ENCODE results near the gene SLC44A1.

The SLC44A1 gene

DNA sequence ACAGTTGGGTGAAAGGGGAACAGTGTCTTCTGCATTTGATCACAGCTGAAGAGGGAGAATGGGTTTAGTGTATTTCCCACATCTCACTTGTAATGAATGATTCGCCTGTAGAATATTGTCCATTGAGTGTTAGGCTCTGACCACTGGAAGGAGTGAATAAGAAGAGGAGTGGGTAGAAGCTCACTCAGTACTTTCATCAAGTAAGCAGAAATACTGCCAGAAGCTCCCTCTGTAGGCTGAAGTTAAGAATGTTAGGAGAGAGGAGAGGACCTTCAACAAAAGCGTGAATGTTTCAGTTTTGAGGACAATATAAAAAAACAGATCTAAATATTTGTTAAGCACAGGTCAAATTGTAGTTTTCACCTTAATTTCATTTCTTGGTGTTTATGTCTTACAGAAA lies 230.9 kb downstream of the SLC44A1 start:
- no peak for DNase-seq (ENCODE audit: low spot score)
- TF ChIP-seq, protein P1, sequence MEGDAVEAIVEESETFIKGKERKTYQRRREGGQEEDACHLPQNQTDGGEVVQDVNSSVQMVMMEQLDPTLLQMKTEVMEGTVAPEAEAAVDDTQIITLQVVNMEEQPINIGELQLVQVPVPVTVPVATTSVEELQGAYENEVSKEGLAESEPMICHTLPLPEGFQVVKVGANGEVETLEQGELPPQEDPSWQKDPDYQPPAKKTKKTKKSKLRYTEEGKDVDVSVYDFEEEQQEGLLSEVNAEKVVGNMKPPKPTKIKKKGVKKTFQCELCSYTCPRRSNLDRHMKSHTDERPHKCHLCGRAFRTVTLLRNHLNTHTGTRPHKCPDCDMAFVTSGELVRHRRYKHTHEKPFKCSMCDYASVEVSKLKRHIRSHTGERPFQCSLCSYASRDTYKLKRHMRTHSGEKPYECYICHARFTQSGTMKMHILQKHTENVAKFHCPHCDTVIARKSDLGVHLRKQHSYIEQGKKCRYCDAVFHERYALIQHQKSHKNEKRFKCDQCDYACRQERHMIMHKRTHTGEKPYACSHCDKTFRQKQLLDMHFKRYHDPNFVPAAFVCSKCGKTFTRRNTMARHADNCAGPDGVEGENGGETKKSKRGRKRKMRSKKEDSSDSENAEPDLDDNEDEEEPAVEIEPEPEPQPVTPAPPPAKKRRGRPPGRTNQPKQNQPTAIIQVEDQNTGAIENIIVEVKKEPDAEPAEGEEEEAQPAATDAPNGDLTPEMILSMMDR (IDR thresholded peaks at IDR 0.05; ENCODE audit: extremely low read depth, missing control alignments), result no peak

DNA sequence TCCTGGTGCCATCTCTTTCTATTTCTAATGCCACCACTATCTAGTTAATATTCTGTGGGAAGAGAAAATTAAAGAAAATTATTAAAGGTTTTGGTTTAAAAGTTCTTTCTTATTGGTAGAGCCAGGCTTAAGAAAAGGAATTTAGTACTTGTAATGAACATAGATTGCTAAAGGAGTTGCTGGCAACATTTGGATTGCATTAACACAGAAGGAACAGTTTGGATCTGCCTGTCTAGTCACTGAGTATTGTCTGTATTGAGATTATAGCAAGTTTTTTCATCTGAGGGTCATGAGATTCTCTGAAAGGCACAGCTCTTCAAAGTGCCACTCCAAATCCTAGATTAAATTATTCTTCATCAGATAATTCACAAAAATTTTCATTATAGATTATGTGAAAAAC lies 235.4 kb downstream of the SLC44A1 start:
- TF ChIP-seq, protein P1 (IDR thresholded peaks at IDR 0.05; ENCODE audit: extremely low read depth, missing control alignments), result no peak
- no peak for DNase-seq (ENCODE audit: low spot score)

GRCh38 chr9:105483618-105484017 lies 239.2 kb downstream of the SLC44A1 start:
- TF ChIP-seq, protein P1 (IDR thresholded peaks at IDR 0.05; ENCODE audit: extremely low read depth, missing control alignments), result no peak
- DNase-seq (ENCODE audit: low spot score), result no peak

DNA sequence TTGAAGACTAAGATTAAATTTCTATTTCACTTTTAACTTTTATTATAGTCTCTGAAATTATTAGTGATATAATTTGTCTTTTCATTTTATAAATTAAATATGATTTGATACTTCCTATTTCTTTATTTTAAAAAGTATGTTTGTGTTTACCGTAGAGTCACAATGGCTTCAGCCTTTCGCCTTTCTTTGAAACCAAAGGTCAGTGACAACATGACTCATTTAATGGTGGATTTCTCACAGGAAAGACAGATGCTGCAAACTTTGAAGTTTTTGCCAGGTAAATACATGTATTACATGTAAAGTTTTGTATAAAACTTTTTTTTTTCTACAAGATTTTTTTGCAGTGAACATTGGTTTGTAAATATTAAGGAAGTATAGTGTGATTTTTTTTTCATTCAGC lies 239.8 kb downstream of the SLC44A1 start:
- TF ChIP-seq, protein P1 (IDR thresholded peaks at IDR 0.05; ENCODE audit: extremely low read depth, missing control alignments), result no peak

GRCh38 chr9:105485131-105485530 lies 240.7 kb downstream of the SLC44A1 start:
- no peak for DNase-seq (ENCODE audit: low spot score)
- TF ChIP-seq, protein P1 (IDR thresholded peaks at IDR 0.05; ENCODE audit: extremely low read depth, missing control alignments), result no peak

More for the DNA sequence above, 239.8 kb downstream of the SLC44A1 start:
- DNase-seq (ENCODE audit: low spot score), result no peak
